Measurements from ENCODE around the gene TBATA. TPM values are rescaled to one million over a fixed set of nuclear protein-coding genes. Genes with fewer than 3 reads are reported as not detected.

TBATA gene
- total and polyA plus RNA-seq, 5 donors: 0.16 TPM; not detected in 4

GRCh38 chr10:70758757-70759514 lies 26.2 kb downstream of the TBATA start:
- WGBS: 22% methylated on average over 7 of the region's 7 CpGs
- Histone ChIP-seq H3K4me3 (ENCODE audit: low read length) (no peak overlapping the region), H3K4me1 (ENCODE audit: control insufficient read depth, insufficient read depth, low read length) (no peaks in the 10 kb centered on the region), H3K9me3 (ENCODE audit: control insufficient read depth, low read length) (no peaks in the 10 kb centered on the region), H3K27ac (ENCODE audit: low read length) (no peak overlapping the region), H3K27me3 (ENCODE audit: control insufficient read depth, insufficient read depth) (no peaks in the 10 kb centered on the region)
- DNase-seq: peak; percentile 68 to 79 (median 78)
- intact Hi-C loops (cut with DNase I): loop anchor here (2.0 to 10.0 kb wide), 5 partner anchors 206 to 297 kb away; no protein-coding TSS in a partner anchor
- ATAC-seq: peak; percentile 58 to 67

DNA sequence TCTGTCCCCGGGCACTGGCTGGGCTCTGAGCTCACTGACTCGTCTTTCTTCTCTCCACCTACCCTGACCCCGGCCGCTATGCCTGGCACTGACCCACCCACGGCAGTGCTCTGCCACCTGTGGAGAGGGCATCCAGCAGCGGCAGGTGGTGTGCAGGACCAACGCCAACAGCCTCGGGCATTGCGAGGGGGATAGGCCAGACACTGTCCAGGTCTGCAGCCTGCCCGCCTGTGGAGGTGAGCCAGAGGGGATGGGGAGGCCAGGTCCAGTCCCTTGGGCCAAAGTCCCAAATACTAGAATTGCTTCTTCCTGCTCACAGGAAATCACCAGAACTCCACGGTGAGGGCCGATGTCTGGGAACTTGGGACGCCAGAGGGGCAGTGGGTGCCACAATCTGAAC lies 27.3 kb downstream of the TBATA start:
- Histone ChIP-seq H3K9me3 (ENCODE audit: control insufficient read depth, low read length) (no peaks in the 10 kb centered on the region), H3K4me1 (ENCODE audit: control insufficient read depth, insufficient read depth, low read length) (no peaks in the 10 kb centered on the region), H3K4me3 (ENCODE audit: low read length) (no peak overlapping the region), H3K27me3 (ENCODE audit: control insufficient read depth, insufficient read depth) (no peaks in the 10 kb centered on the region), H3K27ac (ENCODE audit: low read length) (no peak overlapping the region)
- DNase-seq (peak in 1 of 3 donors; percentile 47), ATAC-seq (no peak)
- intact Hi-C loops (cut with DNase I): loop anchor here (2.0 to 10.0 kb wide), 5 partner anchors 205 to 296 kb away; no protein-coding TSS in a partner anchor
- WGBS: 88% methylated on average over 13 of the region's 13 CpGs

GRCh38 chr10:70756700-70757360 lies 28.3 kb downstream of the TBATA start:
- intact Hi-C loops (cut with DNase I): loop anchor here in 3 of 4 donors (5.0 to 10.0 kb wide), 2 partner anchors 292 to 295 kb away; no protein-coding TSS in a partner anchor
- H3K4me3 ChIP-seq (ENCODE audit: low read length): no peak overlapping the region
- DNase-seq (peak in 1 of 3 donors; percentile 26), ATAC-seq (no peak)
- 90% methylated on average over 8 of the region's 8 CpGs for WGBS
- no peaks in the 10 kb centered on the region for H3K4me1 ChIP-seq (ENCODE audit: control insufficient read depth, insufficient read depth, low read length)
- H3K27ac ChIP-seq (ENCODE audit: low read length): no peak overlapping the region
- no peaks in the 10 kb centered on the region for H3K9me3 ChIP-seq (ENCODE audit: control insufficient read depth, low read length)
- H3K27me3 ChIP-seq (ENCODE audit: control insufficient read depth, insufficient read depth): no peaks in the 10 kb centered on the region

DNA sequence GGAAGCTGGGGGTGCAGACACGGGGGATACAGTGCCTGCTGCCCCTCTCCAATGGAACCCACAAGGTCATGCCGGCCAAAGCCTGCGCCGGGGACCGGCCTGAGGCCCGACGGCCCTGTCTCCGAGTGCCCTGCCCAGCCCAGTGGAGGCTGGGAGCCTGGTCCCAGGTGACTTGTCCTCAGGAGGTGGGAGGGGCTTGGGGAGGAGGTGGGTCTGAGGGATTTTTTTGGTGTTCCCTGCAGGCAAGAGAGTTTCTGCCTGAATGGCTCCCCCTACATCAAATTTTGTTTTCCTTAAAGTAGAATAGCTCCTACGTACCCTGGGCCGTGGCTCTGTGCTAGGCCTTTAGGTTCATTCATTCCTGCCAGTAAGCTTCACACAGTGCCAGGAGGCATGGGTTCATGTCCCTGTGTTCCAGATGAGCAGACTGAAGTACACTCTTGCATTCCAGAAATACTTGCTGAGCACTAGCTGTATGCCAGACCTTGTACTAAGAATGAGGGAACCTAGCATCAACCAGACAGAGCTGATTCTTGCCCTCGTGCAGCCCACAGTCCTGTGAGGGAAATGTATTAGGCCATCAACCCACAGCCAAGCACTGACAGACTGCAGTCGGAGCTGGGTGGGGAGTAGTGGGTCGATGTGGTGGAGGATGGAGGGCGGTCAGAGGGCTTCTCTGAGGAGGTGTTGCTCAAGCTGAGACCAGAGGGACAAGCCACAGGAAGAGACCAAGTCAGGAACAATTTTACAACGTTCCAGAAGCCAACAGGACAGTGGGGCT lies 31.1 kb downstream of the TBATA start:
- no peaks in the 10 kb centered on the region for H3K4me1 ChIP-seq (ENCODE audit: control insufficient read depth, insufficient read depth, low read length)
- 67% methylated on average over 15 of the region's 15 CpGs for WGBS
- ATAC-seq (peak; percentile 16 to 47), DNase-seq (peak in 1 of 3 donors; percentile 48)
- H3K9me3 ChIP-seq (ENCODE audit: control insufficient read depth, low read length): no peaks in the 10 kb centered on the region
- H3K27ac ChIP-seq (ENCODE audit: low read length): no peak overlapping the region
- H3K27me3 ChIP-seq (ENCODE audit: control insufficient read depth, insufficient read depth): no peaks in the 10 kb centered on the region
- intact Hi-C loops (cut with DNase I): loop anchor here in 2 of 4 donors (10.0 kb wide), 1 partner anchor 289 kb away; no protein-coding TSS in a partner anchor
- no peak overlapping the region for H3K4me3 ChIP-seq (ENCODE audit: low read length)

DNA sequence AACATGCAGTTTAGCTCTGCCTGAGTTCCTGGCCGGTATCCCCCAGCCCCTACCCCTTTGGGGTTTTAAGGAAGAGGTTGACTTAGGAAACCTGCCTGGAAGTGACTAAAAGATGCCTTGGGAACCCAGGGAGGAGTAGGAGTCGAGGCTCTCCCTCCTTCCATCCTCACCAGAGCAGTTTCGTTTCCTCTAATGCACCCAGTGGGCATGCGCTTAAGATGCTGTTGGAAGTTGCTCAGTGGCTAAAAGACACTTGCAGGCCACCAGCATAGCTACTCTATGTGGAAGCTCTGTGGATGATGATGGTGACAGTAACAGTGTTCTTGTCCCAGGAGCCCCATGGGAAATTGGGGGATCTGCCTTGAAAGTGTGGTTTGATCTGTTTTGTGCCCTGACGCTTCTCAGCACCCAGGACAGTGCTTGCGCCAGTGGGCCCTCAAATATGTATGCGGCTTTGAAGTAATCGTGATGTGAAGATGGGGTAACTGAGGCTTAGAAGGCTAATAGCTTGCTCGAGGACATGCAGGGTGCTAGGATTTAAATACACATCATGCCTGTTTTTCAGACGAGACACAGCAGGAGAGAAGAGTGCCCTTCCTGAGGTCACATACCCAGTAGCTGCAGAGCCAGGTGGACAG lies 32.0 kb downstream of the TBATA start:
- Histone ChIP-seq H3K4me1 (ENCODE audit: control insufficient read depth, insufficient read depth, low read length) (no peaks in the 10 kb centered on the region), H3K9me3 (ENCODE audit: control insufficient read depth, low read length) (no peaks in the 10 kb centered on the region), H3K27me3 (ENCODE audit: control insufficient read depth, insufficient read depth) (no peaks in the 10 kb centered on the region), H3K4me3 (ENCODE audit: low read length) (no peak overlapping the region), H3K27ac (ENCODE audit: low read length) (no peak overlapping the region)
- WGBS: 87% methylated on average over 10 of the region's 10 CpGs
- DNase-seq: peak in 1 of 3 donors; percentile 31
- intact Hi-C loops (cut with DNase I): loop anchor here in 2 of 4 donors (10.0 kb wide), 1 partner anchor 288 kb away; no protein-coding TSS in a partner anchor
- no peak for ATAC-seq

GRCh38 chr10:70752571-70752970 lies 32.6 kb downstream of the TBATA start:
- DNase-seq: peak in 1 of 3 donors; percentile 39
- WGBS: 97% methylated on average over 7 of the region's 7 CpGs
- H3K4me3 ChIP-seq (ENCODE audit: low read length): no peak overlapping the region
- H3K27me3 ChIP-seq (ENCODE audit: control insufficient read depth, insufficient read depth): no peaks in the 10 kb centered on the region
- H3K27ac ChIP-seq (ENCODE audit: low read length): no peak overlapping the region
- H3K4me1 ChIP-seq (ENCODE audit: control insufficient read depth, insufficient read depth, low read length): no peaks in the 10 kb centered on the region
- intact Hi-C loops (cut with DNase I): loop anchor here in 2 of 4 donors (10.0 kb wide), 1 partner anchor 288 kb away; no protein-coding TSS in a partner anchor
- no peak for ATAC-seq
- no peaks in the 10 kb centered on the region for H3K9me3 ChIP-seq (ENCODE audit: control insufficient read depth, low read length)

DNA sequence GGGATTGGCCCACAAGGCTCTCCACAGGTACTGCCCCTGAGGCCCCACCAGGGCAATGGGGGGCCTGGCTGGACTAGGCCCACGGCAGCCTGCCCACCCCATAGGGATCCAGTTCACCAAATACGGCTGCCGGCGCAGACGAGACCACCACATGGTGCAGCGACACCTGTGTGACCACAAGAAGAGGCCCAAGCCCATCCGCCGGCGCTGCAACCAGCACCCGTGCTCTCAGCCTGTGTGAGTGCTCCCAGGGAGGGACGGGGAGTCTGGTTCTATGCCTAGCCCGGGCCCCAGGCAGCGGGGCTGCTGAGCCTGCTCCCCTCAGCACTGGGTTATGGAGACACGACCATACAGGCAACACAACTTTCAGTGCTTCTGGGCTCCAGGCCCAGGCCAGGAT lies 33.2 kb downstream of the TBATA start:
- intact Hi-C loops (cut with DNase I): loop anchor here in 2 of 4 donors (10.0 kb wide), 1 partner anchor 287 kb away; no protein-coding TSS in a partner anchor
- H3K4me3 ChIP-seq (ENCODE audit: low read length): no peak overlapping the region
- peaks cover 4% of the 10 kb centered on the region for H3K4me1 ChIP-seq (ENCODE audit: control insufficient read depth, insufficient read depth, low read length)
- DNase-seq: peak in 1 of 3 donors; percentile 57
- H3K9me3 ChIP-seq (ENCODE audit: control insufficient read depth, low read length): no peaks in the 10 kb centered on the region
- whole genome bisulfite sequencing: 94% methylated on average over 14 of the region's 14 CpGs
- no peak for ATAC-seq
- H3K27me3 ChIP-seq (ENCODE audit: control insufficient read depth, insufficient read depth): no peaks in the 10 kb centered on the region
- no peak overlapping the region for H3K27ac ChIP-seq (ENCODE audit: low read length)

DNA sequence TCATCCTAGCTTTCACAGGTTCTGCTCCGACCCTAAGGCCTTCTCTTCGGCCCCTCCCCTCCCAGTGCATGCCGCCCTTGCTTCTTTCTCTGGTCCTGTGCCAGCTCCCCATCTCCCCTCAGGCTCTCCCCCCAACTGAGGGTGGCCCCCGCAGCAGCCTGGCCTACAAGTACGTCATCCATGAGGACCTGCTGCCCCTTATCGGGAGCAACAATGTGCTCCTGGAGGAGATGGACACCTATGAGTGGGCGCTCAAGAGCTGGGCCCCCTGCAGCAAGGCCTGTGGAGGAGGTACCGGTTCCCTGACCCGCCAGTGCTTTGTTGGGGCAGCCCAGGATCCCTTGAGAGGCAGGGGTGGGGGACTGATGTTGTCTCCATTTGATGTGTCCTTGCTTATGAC lies 33.8 kb downstream of the TBATA start:
- H3K9me3 ChIP-seq (ENCODE audit: control insufficient read depth, low read length): no peaks in the 10 kb centered on the region
- intact Hi-C loops (cut with DNase I): loop anchor here in 2 of 4 donors (10.0 kb wide), 1 partner anchor 287 kb away; no protein-coding TSS in a partner anchor

GRCh38 chr10:70750156-70750703 lies 34.9 kb downstream of the TBATA start:
- H3K27ac ChIP-seq (ENCODE audit: low read length): no peak overlapping the region
- H3K27me3 ChIP-seq (ENCODE audit: control insufficient read depth, insufficient read depth): no peaks in the 10 kb centered on the region
- peaks cover 4% of the 10 kb centered on the region for H3K4me1 ChIP-seq (ENCODE audit: control insufficient read depth, insufficient read depth, low read length)
- intact Hi-C loops (cut with DNase I): loop anchor here in 2 of 4 donors (10.0 kb wide), 1 partner anchor 285 kb away; no protein-coding TSS in a partner anchor
- no peak for ATAC-seq
- no peak overlapping the region for H3K4me3 ChIP-seq (ENCODE audit: low read length)
- no peaks in the 10 kb centered on the region for H3K9me3 ChIP-seq (ENCODE audit: control insufficient read depth, low read length)
- WGBS: 75% methylated on average over 3 of the region's 3 CpGs
- DNase-seq: no peak

More for the DNA sequence above, 33.8 kb downstream of the TBATA start:
- no peak overlapping the region for H3K27ac ChIP-seq (ENCODE audit: low read length)
- no peaks in the 10 kb centered on the region for H3K27me3 ChIP-seq (ENCODE audit: control insufficient read depth, insufficient read depth)
- DNase-seq (peak in 1 of 3 donors; percentile 27), ATAC-seq (no peak)
- H3K4me1 ChIP-seq (ENCODE audit: control insufficient read depth, insufficient read depth, low read length): peaks cover 4% of the 10 kb centered on the region
- H3K4me3 ChIP-seq (ENCODE audit: low read length): no peak overlapping the region
- WGBS: 94% methylated on average over 9 of the region's 9 CpGs

DNA sequence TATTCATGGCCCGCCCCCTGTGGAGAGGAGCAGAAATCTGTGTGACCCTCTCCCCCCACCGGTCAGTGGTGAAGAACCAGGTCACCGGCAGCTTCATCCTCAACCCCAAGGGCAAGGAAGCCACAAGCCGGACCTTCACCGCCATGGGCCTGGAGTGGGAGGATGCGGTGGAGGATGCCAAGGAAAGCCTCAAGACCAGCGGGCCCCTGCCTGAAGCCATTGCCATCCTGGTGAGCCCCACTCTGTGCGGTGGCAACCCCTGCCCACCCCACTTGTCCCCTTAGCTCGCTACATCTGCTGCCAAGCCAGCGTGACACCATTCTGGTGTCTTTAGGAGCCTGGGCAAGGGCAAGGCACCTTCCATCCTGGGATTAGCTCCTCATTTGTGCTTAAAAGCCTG lies 35.4 kb downstream of the TBATA start:
- ATAC-seq (no peak), DNase-seq (peak in 1 of 3 donors; percentile 32)
- Histone ChIP-seq H3K4me3 (ENCODE audit: low read length) (no peak overlapping the region), H3K27me3 (ENCODE audit: control insufficient read depth, insufficient read depth) (no peaks in the 10 kb centered on the region), H3K27ac (ENCODE audit: low read length) (no peak overlapping the region), H3K9me3 (ENCODE audit: control insufficient read depth, low read length) (no peaks in the 10 kb centered on the region), H3K4me1 (ENCODE audit: control insufficient read depth, insufficient read depth, low read length) (peaks cover 4% of the 10 kb centered on the region)
- intact Hi-C loops (cut with DNase I): loop anchor here in 2 of 4 donors (10.0 kb wide), 1 partner anchor 285 kb away; no protein-coding TSS in a partner anchor
- 97% methylated on average over 10 of the region's 10 CpGs for WGBS
